ENCODE measurements around the gene BAIAP2. TPM values are rescaled to one million over a fixed set of nuclear protein-coding genes. Genes with fewer than 3 reads are reported as not detected.

The BAIAP2 gene
- total and polyA plus RNA-seq, 2 of the 13 experiments (the other 11 are each of a cell fraction or from before 2014, with no cell fraction given): 22.5 to 24.0 TPM

DNA sequence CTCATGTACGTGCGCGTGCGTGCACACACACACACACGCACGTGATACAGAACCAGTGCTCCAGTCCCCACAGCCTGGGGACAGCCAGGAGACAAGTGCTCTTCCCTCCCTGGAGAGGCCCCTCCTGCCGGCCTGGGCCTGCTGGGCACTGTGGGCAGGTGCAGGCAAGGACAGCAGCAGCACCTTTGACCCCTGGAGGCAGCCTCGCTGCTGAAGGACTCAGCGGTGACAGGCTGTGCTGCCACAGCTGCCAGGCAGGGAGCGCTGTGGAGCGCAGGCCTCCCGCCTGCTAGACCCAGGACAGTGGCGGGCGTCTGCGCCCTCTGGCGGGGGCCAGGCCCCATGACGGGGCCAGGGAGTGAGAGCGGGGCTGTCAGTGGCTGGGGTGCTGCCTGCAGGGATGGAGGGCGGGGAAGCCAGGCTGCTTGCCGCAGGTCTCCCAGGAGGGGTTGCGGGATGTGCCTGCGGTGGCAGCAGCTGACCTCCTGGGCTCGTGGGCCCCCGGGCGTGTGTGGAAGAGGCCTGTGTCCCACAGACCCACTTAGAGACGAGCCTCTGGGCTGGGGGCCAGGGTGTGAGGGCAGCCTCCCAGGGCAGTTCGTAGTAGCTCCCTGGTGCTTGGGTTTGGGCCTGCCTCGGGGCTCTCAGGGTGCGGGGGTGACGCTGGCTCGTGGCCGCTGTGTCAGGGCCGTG is 66.8 kb downstream of the BAIAP2 start (continued):
- peak; percentile 91 for TF ChIP-seq ELF3 (CRISPR knock-in tag; IDR thresholded peaks at IDR 0.05)
- peak; percentile 56; the same call in 1 of the 2 replicates for TF ChIP-seq HMG20A (CRISPR knock-in tag; IDR thresholded peaks at IDR 0.05; ENCODE audit: borderline replicate concordance)
- no peak for TF ChIP-seq ZNF879 (CRISPR knock-in tag; IDR thresholded peaks at IDR 0.05)
- peak; percentile 96 for TF ChIP-seq HDAC2 (CRISPR knock-in tag; IDR thresholded peaks at IDR 0.05)
- peak; percentile 81 for TF ChIP-seq ZNF430 (CRISPR knock-in tag; IDR thresholded peaks at IDR 0.05)
- TF ChIP-seq SOX6 (IDR thresholded peaks at IDR 0.05): no peak
- TF ChIP-seq SOX6 (CRISPR knock-in tag; IDR thresholded peaks at IDR 0.05): peak; percentile 88
- no peak for TF ChIP-seq ZNF234 (CRISPR knock-in tag; conservative IDR thresholded peaks at IDR 0.05)
- TF ChIP-seq, protein P1, sequence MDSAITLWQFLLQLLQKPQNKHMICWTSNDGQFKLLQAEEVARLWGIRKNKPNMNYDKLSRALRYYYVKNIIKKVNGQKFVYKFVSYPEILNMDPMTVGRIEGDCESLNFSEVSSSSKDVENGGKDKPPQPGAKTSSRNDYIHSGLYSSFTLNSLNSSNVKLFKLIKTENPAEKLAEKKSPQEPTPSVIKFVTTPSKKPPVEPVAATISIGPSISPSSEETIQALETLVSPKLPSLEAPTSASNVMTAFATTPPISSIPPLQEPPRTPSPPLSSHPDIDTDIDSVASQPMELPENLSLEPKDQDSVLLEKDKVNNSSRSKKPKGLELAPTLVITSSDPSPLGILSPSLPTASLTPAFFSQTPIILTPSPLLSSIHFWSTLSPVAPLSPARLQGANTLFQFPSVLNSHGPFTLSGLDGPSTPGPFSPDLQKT (CRISPR knock-in tag; IDR thresholded peaks at IDR 0.05; ENCODE audit: borderline replicate concordance): no peak
- TF ChIP-seq DPF2 (CRISPR knock-in tag; IDR thresholded peaks at IDR 0.05; ENCODE audit: borderline replicate concordance, low read depth): peak; percentile 22; the same call in 1 of the 2 replicates
- peak; percentile 94 for TF ChIP-seq DR1 (CRISPR knock-in tag; IDR thresholded peaks at IDR 0.05)
- no peak for TF ChIP-seq CHD4 (IDR thresholded peaks at IDR 0.05; ENCODE audit: borderline replicate concordance, low read length)
- peak; percentile 96 for TF ChIP-seq ZNF83 (CRISPR knock-in tag; IDR thresholded peaks at IDR 0.05; ENCODE audit: borderline replicate concordance)
- no peak; the same call in 1 of the 2 replicates for TF ChIP-seq ZNF446 (CRISPR knock-in tag; IDR thresholded peaks at IDR 0.05)
- TF ChIP-seq SRSF1 (optimal IDR thresholded peaks at IDR 0.05; ENCODE audit: low read depth, low read length): peak; percentile 75
- no peak for TF ChIP-seq NFE2L2 (IDR thresholded peaks at IDR 0.05; ENCODE audit: low read length)
- peak; percentile 78 for TF ChIP-seq ZNF777 (CRISPR knock-in tag; IDR thresholded peaks at IDR 0.05)
- TF ChIP-seq ZNF205 (CRISPR knock-in tag; IDR thresholded peaks at IDR 0.05): peak; percentile 92
- TF ChIP-seq, protein P2, sequence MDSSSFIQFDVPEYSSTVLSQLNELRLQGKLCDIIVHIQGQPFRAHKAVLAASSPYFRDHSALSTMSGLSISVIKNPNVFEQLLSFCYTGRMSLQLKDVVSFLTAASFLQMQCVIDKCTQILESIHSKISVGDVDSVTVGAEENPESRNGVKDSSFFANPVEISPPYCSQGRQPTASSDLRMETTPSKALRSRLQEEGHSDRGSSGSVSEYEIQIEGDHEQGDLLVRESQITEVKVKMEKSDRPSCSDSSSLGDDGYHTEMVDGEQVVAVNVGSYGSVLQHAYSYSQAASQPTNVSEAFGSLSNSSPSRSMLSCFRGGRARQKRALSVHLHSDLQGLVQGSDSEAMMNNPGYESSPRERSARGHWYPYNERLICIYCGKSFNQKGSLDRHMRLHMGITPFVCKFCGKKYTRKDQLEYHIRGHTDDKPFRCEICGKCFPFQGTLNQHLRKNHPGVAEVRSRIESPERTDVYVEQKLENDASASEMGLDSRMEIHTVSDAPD (CRISPR knock-in tag; IDR thresholded peaks at IDR 0.05): no peak
- no peak for TF ChIP-seq NFIC (IDR thresholded peaks at IDR 0.05; ENCODE audit: low read length)
- TF ChIP-seq FLYWCH1 (CRISPR knock-in tag; IDR thresholded peaks at IDR 0.05): no peak
- TF ChIP-seq ZNF782 (CRISPR knock-in tag; IDR thresholded peaks at IDR 0.05; ENCODE audit: borderline replicate concordance): peak; percentile 97; the same call in 1 of the 2 replicates
- TF ChIP-seq ZNF33B (CRISPR knock-in tag; IDR thresholded peaks at IDR 0.05): peak; percentile 78; the same call in 1 of the 2 replicates
- TF ChIP-seq MIER2 (CRISPR knock-in tag; IDR thresholded peaks at IDR 0.05): peak; percentile 86
- TF ChIP-seq ARHGAP35 (CRISPR knock-in tag; IDR thresholded peaks at IDR 0.05; ENCODE audit: borderline replicate concordance): no peak; the same call in 1 of the 2 replicates
- TF ChIP-seq ZBTB38 (CRISPR knock-in tag; IDR thresholded peaks at IDR 0.05): peak; percentile 96
- peak; percentile 51; the same call in 1 of the 2 replicates for TF ChIP-seq ZNF589 (CRISPR knock-in tag; conservative IDR thresholded peaks at IDR 0.05)
- peak; percentile 67; the same call in 1 of the 2 replicates for TF ChIP-seq ETV6 (CRISPR knock-in tag; conservative IDR thresholded peaks at IDR 0.05)
- no peak for TF ChIP-seq JDP2 (CRISPR knock-in tag; IDR thresholded peaks at IDR 0.05; ENCODE audit: borderline replicate concordance)
- TF ChIP-seq KLF12 (CRISPR knock-in tag; IDR thresholded peaks at IDR 0.05; ENCODE audit: borderline replicate concordance): peak; percentile 74; the same call in 1 of the 2 replicates
- TF ChIP-seq SCMH1 (CRISPR knock-in tag; IDR thresholded peaks at IDR 0.05; ENCODE audit: borderline replicate concordance): no peak
- TF ChIP-seq NFYB (CRISPR knock-in tag; IDR thresholded peaks at IDR 0.05): peak; percentile 39; the same call in 1 of the 2 replicates
